Measurements from ENCODE around the gene SLC16A4. TPM values are rescaled to one million over a fixed set of nuclear protein-coding genes. Genes with fewer than 3 reads are reported as not detected.

Gene SLC16A4
- total RNA-seq, 1 donor: 241 TPM

GRCh38 chr1:110328700-110329099 lies 62.1 kb downstream of the SLC16A4 start:
- no peak overlapping the region for H3K4me3 ChIP-seq (ENCODE audit: low read depth, low read length)
- no peak for DNase-seq (ENCODE audit: low read depth)
- TF ChIP-seq CTCF (IDR thresholded peaks at IDR 0.05; ENCODE audit: insufficient read depth, low read depth, low read length): no peak

GRCh38 chr1:110328274-110328673 lies 62.6 kb downstream of the SLC16A4 start:
- no peak for DNase-seq (ENCODE audit: low read depth)
- no peak for TF ChIP-seq CTCF (IDR thresholded peaks at IDR 0.05; ENCODE audit: insufficient read depth, low read depth, low read length)
- no peak overlapping the region for H3K4me3 ChIP-seq (ENCODE audit: low read depth, low read length)

GRCh38 chr1:110326826-110327225 lies 64.0 kb downstream of the SLC16A4 start:
- no peak for DNase-seq (ENCODE audit: low read depth)
- H3K4me3 ChIP-seq (ENCODE audit: low read depth, low read length): no peak overlapping the region
- TF ChIP-seq CTCF (IDR thresholded peaks at IDR 0.05; ENCODE audit: insufficient read depth, low read depth, low read length): no peak

- no peak for DNase-seq (ENCODE audit: low read depth)
- TF ChIP-seq CTCF (IDR thresholded peaks at IDR 0.05; ENCODE audit: insufficient read depth, low read depth, low read length): no peak
- no peak overlapping the region for H3K4me3 ChIP-seq (ENCODE audit: low read depth, low read length)
Observed at GRCh38 chr1:110324667-110325066, 66.2 kb downstream of the SLC16A4 start.

GRCh38 chr1:110321846-110322245 lies 69.0 kb downstream of the SLC16A4 start:
- DNase-seq (ENCODE audit: low read depth): no peak
- TF ChIP-seq CTCF (IDR thresholded peaks at IDR 0.05; ENCODE audit: insufficient read depth, low read depth, low read length): no peak
- H3K4me3 ChIP-seq (ENCODE audit: low read depth, low read length): no peak overlapping the region

- no peak for DNase-seq (ENCODE audit: low read depth)
- no peak for TF ChIP-seq CTCF (IDR thresholded peaks at IDR 0.05; ENCODE audit: insufficient read depth, low read depth, low read length)
Observed at GRCh38 chr1:110321045-110321444, 69.8 kb downstream of the SLC16A4 start.

GRCh38 chr1:110320168-110320518 lies 70.7 kb downstream of the SLC16A4 start:
- no peak for TF ChIP-seq CTCF (IDR thresholded peaks at IDR 0.05; ENCODE audit: insufficient read depth, low read depth, low read length)
- DNase-seq (ENCODE audit: low read depth): no peak
- H3K4me3 ChIP-seq (ENCODE audit: low read depth, low read length): no peak overlapping the region

More at GRCh38 chr1:110321045-110321444, 69.8 kb downstream of the SLC16A4 start:
- H3K4me3 ChIP-seq (ENCODE audit: low read depth, low read length): no peak overlapping the region

Data from fibroblast of villous mesenchyme (primary cell).